ENCODE measurements around the gene RTEL1.

RTEL1 gene

GRCh38 chr20:63691711-63692435, 33.8 kb downstream of the RTEL1 start:
- TF ChIP-seq CTCF (IDR thresholded peaks at IDR 0.05) = no peak
- Histone ChIP-seq H3K4me1 (peaks cover 4 to 29% (median 22%) of the 10 kb centered on the region in 4 donors), H3K27me3 (no peaks in the 10 kb centered on the region), H3K36me3 (peaks cover 0 to 34% (median 28%) of the 10 kb centered on the region in 3 donors), H3K27ac (no peak overlapping the region), H3K9me3 (no peaks in the 10 kb centered on the region), H3K4me3 (no peak overlapping the region)
- intact Hi-C loops (cut with DNase I; ENCODE audit: low total_unique reads) = no loop called here
- peak in 1 of 2 donors; percentile 66 for DNase-seq

GRCh38 chr20:63692436-63693082, 34.4 kb downstream of the RTEL1 start:
- peak in 1 of 2 donors; percentile 70 for DNase-seq
- peaks cover 0 to 29% (median 21%) of the 10 kb centered on the region in 4 donors for H3K4me1 ChIP-seq
- H3K27ac ChIP-seq = no peak overlapping the region
- no peaks in the 10 kb centered on the region for H3K27me3 ChIP-seq
- TF ChIP-seq CTCF (IDR thresholded peaks at IDR 0.05) = no peak
- no peak overlapping the region for H3K4me3 ChIP-seq
- H3K36me3 ChIP-seq = peaks cover 0 to 34% (median 30%) of the 10 kb centered on the region in 3 donors
- no peaks in the 10 kb centered on the region for H3K9me3 ChIP-seq
- intact Hi-C loops (cut with DNase I; ENCODE audit: low total_unique reads) = no loop called here

- no peak overlapping the region for H3K4me3 ChIP-seq
- no peak for TF ChIP-seq CTCF (IDR thresholded peaks at IDR 0.05)
- H3K27me3 ChIP-seq = no peaks in the 10 kb centered on the region
- no peaks in the 10 kb centered on the region for H3K9me3 ChIP-seq
- DNase-seq = peak in 1 of 2 donors; percentile 65
- intact Hi-C loops (cut with DNase I; ENCODE audit: low total_unique reads) = no loop called here
- H3K36me3 ChIP-seq = peaks cover 0 to 34% (median 33%) of the 10 kb centered on the region in 3 donors
- peaks cover 0 to 30% (median 20%) of the 10 kb centered on the region in 4 donors for H3K4me1 ChIP-seq
- H3K27ac ChIP-seq = no peak overlapping the region
These were observed 35.1 kb downstream of the RTEL1 start for GRCh38 chr20:63693083-63693732.

GRCh38 chr20:63693733-63694583, 35.8 kb downstream of the RTEL1 start:
- peaks cover 0 to 35% (median 25%) of the 10 kb centered on the region in 4 donors for H3K4me1 ChIP-seq
- no peak overlapping the region for H3K4me3 ChIP-seq
- no peaks in the 10 kb centered on the region for H3K9me3 ChIP-seq
- no peaks in the 10 kb centered on the region for H3K27me3 ChIP-seq
- peaks cover 0 to 35% (median 34%) of the 10 kb centered on the region in 3 donors for H3K36me3 ChIP-seq
- no peak overlapping the region for H3K27ac ChIP-seq
- no peak for TF ChIP-seq CTCF (IDR thresholded peaks at IDR 0.05)
- peak in 1 of 2 donors; percentile 64 for DNase-seq
- intact Hi-C loops (cut with DNase I; ENCODE audit: low total_unique reads) = no loop called here
